Adrenal gland (tissue), 12 donors: ENCODE data around the gene TTC27. TPM values are rescaled to one million over a fixed set of nuclear protein-coding genes. Genes with fewer than 3 reads are reported as not detected.

Source experiments
- DNase-seq, 7 donors: peaks; one replicate each; pipeline ENCODE4 v3.0.0-alpha.2; 2019 to 2020
- H3K27ac ChIP-seq, 5 donors: fragments of 200-600 bp; sonication (generic) in 4 of 5; 1 replicate in 3 of 5; 2 replicates in 2 of 5; pipeline versions ENCODE4 v1.5.1 to v1.8.0; 2016 to 2020; ENCODE audit warnings: mild to moderate bottlenecking in 1 of 5
- H3K27me3 ChIP-seq: fragments of 200-600 bp; 2 replicates; pipeline ENCODE4 v1.8.0; 2021
- H3K36me3 ChIP-seq, 2 donors: fragments of 200-600 bp; replicated peaks in 1 of 2; 1 replicate in 1 of 2; 2 replicates in 1 of 2; pipeline versions ENCODE4 v1.5.1 to v1.8.0; 2018 to 2022
- H3K4me1 ChIP-seq, 2 donors: fragments of 200-600 bp; replicated peaks in 1 of 2; 1 replicate in 1 of 2; 2 replicates in 1 of 2; pipeline versions ENCODE4 v1.5.1 to v1.8.0; 2018 to 2021
- H3K4me3 ChIP-seq, 4 donors: fragments of 200-600 bp; sonication (generic) in 3 of 4; one replicate each; pipeline ENCODE4 v1.5.1; 2016 to 2018
- H3K9me3 ChIP-seq, 3 donors: fragments of 200-600 bp; sonication (generic) in 1 of 3; replicated peaks in 1 of 3; 1 replicate in 2 of 3; 2 replicates in 1 of 3; pipeline versions ENCODE4 v1.5.1 to v1.8.0; 2016 to 2021
- POLR2A ChIP-seq, 2 donors: fragments of 450-650 bp; IDR thresholded peaks; one replicate each; pipeline ENCODE4 v1.6.1; 2017; ENCODE audit warnings: antibody characterized with exemption in 2 of 2, mild to moderate bottlenecking in 2 of 2, moderate library complexity in 1 of 2
- WGBS, 4 donors: extraction: QIAGEN DNeasy Blood & Tissue Kit in 2 of 4; methylation state at CpG; one replicate each; pipeline versions ENCODE4 v1.1.5 to v1.1.7; 2013 to 2017; 5-methylcytosine and 5-hydroxymethylcytosine counted together
- intact Hi-C, 2 donors: fragments of 100-400 bp; cut with DNase I; formaldehyde crosslinking; loops; one replicate each; pipeline versions ENCODE4 v1.14.1 to v1.15.0; 2022 to 2023
- polyA plus RNA-seq, 3 donors: library from polyadenylated mRNA; stranded (reverse); fragments of 200-250 nt in 2 of 3; fragments of 350-450 nt in 1 of 3; fragmentation: Illumina TruSeq in 1 of 3; extraction: RNeasy Lipid Tissue Mini Kit (QIAGEN cat#74804) in 1 of 3; gene quantifications; one replicate each; pipeline ENCODE4 v1.2.3, GENCODE V29; 2013 to 2014
- total RNA-seq, 9 donors: library from RNA; depleted of rRNA in 4 of 9; stranded (reverse); fragments of >200 nt in 4 of 9; fragments of 120-200 nt in 1 of 9; fragmentation: NEBNext Ultra II Directional in 1 of 9; extraction: Animal tissue kit (Norgen Biotek cat#: 25700) in 1 of 9; gene quantifications; one replicate each; pipeline versions ENCODE4 v1.1.0 to v1.2.4, GENCODE V29; 2013 to 2023
- TF ChIP-seq, protein P1 (sequence below), 6 experiments: fragments of 450-650 bp in 4 of 6; fragments of 200-600 bp in 2 of 6; sonication (generic) in 1 of 6; IDR thresholded peaks; 1 replicate in 5 of 6; 2 replicates in 1 of 6; pipeline versions ENCODE4 v1.5.1 to v1.8.0; 2016 to 2021; ENCODE audit warnings: antibody characterized with exemption in 6 of 6, mild to moderate bottlenecking in 2 of 6, moderate library complexity in 1 of 6
- donor health status: healthy with polysubstance abuse.
- donor health status: Bipolar disorder and iron deficiency.
- donor health status: DM: yes; HTN: yes; CAD: no.
- donor health status: DM: no; HTN: no; CAD: no.
- donor health status: DM: no; HTN: no; CAD: no.
- donor health status: DM: yes; HTN: yes; CAD: no.

TTC27 gene
- total and polyA plus RNA-seq, 12 donors, result 5.7 to 31.1 (median 19.8) TPM

DNA sequence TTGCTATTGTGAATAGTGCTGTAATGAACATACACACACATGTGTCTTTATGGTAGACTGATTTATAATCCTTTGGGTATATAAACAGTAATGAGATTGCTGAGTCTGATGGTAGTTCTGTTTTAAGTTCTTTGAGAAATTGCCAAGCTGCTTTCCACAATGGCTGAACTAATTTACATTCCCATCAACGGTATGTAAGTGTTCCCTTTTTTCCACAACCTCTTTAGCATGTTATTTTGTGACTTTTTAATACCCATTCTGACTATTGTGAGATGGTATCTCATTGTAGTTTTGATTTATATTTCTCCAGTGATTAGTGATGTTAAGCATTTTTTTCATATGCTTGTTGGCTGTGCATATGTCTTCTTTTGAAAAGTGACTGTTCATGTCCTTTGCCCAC lies 86.7 kb downstream of the TTC27 start:
- intact Hi-C loops, result no loop called here

DNA sequence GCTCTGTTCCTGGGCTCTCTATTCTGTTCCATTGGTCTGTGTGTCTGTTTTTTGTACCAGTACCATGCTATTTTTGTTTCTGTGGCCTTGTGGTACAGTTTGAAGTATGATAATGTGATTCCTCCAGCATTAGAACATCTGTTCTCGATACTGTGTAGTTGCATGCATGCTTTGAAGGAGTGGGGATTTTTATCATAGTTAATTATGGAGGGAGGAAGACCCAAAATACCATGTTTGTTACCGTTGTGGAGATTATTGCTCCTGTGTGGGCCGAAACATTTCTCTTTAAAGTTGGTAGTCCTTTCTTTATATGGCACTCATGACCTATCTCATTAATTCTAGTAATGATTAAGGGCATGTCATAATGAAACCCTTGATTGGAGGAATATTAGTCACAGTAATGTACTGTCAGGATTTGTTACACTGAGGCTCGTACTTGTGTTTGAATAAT lies 87.6 kb downstream of the TTC27 start:
- Histone ChIP-seq H3K36me3 (no peaks in the 10 kb centered on the region), H3K27me3 (no peaks in the 10 kb centered on the region), H3K27ac (no peak overlapping the region), H3K4me1 (peaks cover 20 to 27% of the 10 kb centered on the region in 2 donors), H3K4me3 (no peak overlapping the region), H3K9me3 (no peaks in the 10 kb centered on the region)
- intact Hi-C loops, result no loop called here
- TF ChIP-seq, protein P1, sequence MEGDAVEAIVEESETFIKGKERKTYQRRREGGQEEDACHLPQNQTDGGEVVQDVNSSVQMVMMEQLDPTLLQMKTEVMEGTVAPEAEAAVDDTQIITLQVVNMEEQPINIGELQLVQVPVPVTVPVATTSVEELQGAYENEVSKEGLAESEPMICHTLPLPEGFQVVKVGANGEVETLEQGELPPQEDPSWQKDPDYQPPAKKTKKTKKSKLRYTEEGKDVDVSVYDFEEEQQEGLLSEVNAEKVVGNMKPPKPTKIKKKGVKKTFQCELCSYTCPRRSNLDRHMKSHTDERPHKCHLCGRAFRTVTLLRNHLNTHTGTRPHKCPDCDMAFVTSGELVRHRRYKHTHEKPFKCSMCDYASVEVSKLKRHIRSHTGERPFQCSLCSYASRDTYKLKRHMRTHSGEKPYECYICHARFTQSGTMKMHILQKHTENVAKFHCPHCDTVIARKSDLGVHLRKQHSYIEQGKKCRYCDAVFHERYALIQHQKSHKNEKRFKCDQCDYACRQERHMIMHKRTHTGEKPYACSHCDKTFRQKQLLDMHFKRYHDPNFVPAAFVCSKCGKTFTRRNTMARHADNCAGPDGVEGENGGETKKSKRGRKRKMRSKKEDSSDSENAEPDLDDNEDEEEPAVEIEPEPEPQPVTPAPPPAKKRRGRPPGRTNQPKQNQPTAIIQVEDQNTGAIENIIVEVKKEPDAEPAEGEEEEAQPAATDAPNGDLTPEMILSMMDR (IDR thresholded peaks at IDR 0.05), result no peak
- no peak for TF ChIP-seq POLR2A (IDR thresholded peaks at IDR 0.05)
- DNase-seq, result no peak
- WGBS, 4 donors, result 42 to 56% (median 56%) methylated on average over 4 of the region's 4 CpGs

More for the DNA sequence above, 86.7 kb downstream of the TTC27 start:
- H3K9me3 ChIP-seq, result no peaks in the 10 kb centered on the region
- 86 to 92% (median 91%) methylated on average over 1 of the region's 1 CpG for WGBS, 4 donors
- no peaks in the 10 kb centered on the region for H3K27me3 ChIP-seq
- no peak overlapping the region for H3K4me3 ChIP-seq
- no peak overlapping the region for H3K27ac ChIP-seq
- no peak for DNase-seq
- TF ChIP-seq, protein P1 (IDR thresholded peaks at IDR 0.05), result no peak
- TF ChIP-seq POLR2A (IDR thresholded peaks at IDR 0.05), result no peak
- H3K4me1 ChIP-seq, result peaks cover 16 to 20% of the 10 kb centered on the region in 2 donors
- H3K36me3 ChIP-seq, result no peaks in the 10 kb centered on the region

DNA sequence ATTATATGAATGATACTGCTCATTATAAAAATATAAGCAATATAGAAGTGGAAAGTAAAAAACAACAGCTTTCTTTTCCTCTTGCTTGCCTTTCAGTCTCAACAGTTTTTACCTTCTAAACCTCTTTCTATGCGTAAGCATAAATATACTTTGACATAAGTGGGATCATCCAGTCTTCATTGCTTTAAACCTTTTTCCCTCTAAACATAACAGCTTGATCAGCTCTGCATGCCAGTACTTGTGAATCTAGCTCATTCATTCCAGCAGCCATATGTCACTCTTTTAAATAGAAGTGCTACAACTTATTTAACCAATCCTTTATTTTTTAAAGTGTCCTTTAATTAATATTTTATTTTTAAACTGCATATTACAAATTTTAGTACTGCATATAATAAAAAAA lies 88.1 kb downstream of the TTC27 start:
- no peak for TF ChIP-seq POLR2A (IDR thresholded peaks at IDR 0.05)
- TF ChIP-seq, protein P1 (IDR thresholded peaks at IDR 0.05), result no peak
- Histone ChIP-seq H3K4me1 (peaks cover 20 to 32% of the 10 kb centered on the region in 2 donors), H3K36me3 (no peaks in the 10 kb centered on the region), H3K4me3 (no peak overlapping the region), H3K27me3 (no peaks in the 10 kb centered on the region), H3K27ac (no peak overlapping the region), H3K9me3 (no peaks in the 10 kb centered on the region)
- intact Hi-C loops, result no loop called here
- 95 to 100% (median 99%) methylated on average over 1 of the region's 1 CpG for WGBS, 4 donors
- DNase-seq, result no peak

DNA sequence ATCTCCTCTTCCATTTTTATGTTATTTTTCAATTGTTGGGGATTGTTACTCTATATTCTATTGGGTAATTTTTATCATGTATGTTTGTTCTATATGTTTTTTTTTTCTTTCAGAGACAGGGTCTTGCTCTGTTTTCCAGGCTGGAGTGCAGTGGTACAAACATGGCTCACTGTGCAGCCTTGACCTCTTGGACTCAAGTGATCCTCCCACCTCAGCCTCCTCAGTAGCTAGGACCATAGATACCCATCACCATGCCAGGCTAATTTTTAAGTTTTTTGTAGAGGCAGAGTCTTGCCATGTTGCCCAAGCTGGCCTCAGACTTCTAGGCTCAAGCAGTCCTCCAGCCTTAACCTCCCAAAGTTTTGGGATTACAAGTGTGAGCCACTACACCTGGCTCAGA lies 88.7 kb downstream of the TTC27 start:
- no peak overlapping the region for H3K4me3 ChIP-seq
- intact Hi-C loops, result no loop called here
- TF ChIP-seq POLR2A (IDR thresholded peaks at IDR 0.05), result no peak
- TF ChIP-seq, protein P1 (IDR thresholded peaks at IDR 0.05), result no peak
- peaks cover 14 to 26% of the 10 kb centered on the region in 2 donors for H3K4me1 ChIP-seq
- no peaks in the 10 kb centered on the region for H3K27me3 ChIP-seq
- no peak overlapping the region for H3K27ac ChIP-seq
- no peak for DNase-seq
- no peaks in the 10 kb centered on the region for H3K9me3 ChIP-seq
- no peaks in the 10 kb centered on the region for H3K36me3 ChIP-seq
